ENCODE measurements around the gene ANO1.
"Not testable (repeated sequence)": the region's sequence is repeated elsewhere in the genome, so short reads cannot be mapped to it uniquely, and the experiment has no call there.

Gene ANO1

DNA sequence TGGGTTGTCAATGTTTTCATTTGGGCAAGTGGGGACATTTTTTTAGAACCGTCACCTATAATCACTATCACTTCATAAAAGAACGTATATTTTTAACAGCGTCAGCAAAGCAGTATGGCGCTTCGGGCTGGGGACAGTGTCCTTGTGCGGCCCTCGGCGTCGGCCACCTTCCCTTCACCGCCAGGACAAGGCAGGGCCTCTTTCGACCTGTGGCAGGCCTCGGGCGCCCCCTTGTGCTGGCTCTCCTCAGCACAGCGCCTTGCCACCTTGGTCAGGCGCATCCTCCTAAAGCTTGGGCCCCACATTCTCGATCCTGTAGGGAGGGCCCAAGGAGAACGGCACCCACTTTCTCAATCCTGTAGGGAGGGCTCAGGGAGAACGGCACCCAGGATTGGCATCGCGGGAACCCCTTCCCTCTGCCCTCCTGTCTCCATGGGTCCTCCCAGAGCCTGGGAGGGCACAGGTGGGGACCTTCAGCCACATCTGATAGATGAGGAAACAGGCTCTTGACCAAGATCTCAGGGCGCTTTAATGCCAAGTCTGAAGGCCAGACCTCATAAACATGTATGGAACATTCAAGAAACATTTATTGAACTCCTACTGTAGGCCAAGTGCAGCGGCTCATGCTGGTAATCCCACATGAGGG, 113.5 kb downstream of the ANO1 start:
- DNase-seq (ENCODE audit: low read depth in 2 of 2): peak; percentile 50 to 69

DNA sequence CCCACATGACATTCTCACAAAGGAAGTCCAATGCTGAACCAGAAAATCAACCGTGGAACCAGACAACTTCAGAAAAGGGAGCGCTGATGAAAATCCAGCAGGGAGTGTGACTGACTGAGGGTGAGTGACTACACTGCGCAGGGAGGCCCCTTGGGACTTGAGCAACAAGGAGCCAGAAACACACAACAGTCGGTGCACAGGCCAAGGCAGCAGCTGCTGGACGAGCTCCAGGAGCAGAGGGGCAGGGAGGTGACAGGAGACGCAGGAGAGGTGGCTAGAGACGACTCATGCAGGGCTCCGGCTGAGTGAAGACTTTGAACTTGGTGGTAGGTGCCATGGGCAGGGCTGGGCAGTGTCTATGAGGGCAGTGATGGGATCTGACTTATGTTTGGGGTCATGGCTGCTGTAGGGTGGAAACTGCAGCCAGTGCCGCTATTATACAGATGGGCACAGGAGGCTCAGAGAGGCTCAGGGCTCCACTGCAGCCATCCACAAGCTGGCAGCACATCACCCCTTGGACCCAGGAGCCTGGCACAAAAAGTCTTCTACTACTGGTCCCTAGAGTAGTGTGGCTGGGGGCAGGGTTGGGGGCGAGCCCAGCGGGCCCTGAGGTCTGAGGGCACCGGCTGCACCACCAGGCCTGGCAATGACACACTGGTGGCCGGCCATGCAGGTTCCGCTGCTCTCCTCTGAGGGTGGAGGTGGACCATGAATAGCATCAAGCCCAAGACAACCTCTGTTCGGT, 114.7 kb downstream of the ANO1 start:
- no peak for DNase-seq (ENCODE audit: low read depth in 2 of 2)

DNA sequence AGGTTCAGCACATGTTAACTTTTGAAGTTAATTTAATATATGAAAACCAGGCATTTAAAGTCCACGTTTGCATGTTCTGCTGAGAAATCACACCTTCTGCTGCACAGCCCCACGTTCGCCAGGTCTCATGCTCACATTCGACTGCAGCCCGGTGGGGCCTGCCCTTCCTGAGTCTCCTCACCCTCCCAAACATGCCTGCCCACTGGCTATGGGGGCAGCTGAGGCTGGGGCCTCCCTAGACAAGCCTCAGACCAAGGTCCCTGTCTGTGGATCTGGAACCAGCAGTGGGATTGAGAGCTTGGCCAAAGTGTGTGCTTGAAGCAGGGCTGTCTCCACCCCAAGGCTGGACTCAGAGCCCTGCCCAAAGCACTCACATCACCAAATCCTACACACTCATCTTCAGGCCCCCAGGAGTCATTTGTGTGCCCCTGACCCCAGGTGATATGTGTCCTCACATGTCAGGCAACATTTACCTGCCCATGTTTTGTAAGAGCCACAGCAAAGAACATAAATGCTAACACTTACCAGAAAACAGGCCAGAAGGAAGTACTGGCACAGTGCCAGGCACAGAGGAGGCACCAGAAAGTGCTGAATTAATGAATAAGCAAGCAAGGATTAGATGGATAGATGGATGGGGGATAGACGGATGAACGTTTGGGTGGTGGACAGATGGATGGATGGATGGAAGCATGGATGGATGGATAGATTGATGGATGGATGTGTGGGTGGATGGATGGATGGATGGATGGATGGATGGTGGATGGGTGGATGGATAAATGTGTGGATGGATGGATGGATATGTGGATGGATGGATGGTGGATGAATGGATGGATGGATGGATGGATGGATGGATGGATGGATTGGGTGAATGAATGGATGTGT, 115.5 kb downstream of the ANO1 start:
- no peak for DNase-seq (ENCODE audit: low read depth in 2 of 2)

DNA sequence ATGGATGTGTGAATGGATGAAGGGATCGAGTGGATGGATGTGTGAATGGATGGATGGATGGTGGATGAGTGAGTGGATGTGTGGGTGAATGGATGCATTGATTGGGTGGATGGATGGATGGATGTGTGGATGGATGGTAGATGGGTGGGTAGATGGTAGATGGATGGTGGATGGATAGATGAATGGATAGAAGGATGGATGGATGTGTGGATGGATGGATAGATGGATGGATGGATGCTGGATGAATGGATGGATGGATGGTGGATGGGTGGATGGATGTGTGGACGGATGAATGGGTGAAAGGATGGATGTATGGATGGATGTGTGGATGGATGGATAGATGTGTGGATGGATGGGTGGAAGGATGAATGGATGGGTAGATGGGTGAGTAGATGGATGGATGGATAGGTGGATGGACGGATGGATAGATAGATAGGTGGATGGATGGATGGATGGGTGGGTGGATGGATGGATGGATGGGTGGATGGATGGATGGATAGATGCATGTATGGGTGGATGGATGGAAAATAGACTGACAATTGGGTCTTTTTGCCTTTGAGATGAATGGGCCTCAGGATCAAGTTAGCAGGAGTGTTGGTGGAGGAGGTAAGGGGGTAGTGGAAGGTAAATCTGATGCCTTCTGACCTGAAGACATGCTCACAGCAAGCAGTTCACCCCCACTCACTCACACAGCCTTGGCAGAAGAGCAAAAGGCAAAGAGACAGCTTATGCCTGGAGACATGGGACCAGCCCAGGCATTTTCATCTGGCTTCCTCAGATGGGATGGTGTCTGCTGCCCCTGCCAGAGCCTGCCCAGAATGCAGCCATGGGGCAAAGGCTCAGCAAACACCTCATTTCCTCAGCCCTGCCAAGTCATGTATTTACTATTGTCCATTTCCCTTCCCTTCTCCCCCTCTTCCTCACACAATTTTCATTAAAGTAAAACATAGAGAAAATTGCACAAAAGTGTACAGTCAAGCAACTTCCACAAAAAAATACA, 117.0 kb downstream of the ANO1 start:
- DNase-seq (ENCODE audit: low read depth in 2 of 2): no peak

DNA sequence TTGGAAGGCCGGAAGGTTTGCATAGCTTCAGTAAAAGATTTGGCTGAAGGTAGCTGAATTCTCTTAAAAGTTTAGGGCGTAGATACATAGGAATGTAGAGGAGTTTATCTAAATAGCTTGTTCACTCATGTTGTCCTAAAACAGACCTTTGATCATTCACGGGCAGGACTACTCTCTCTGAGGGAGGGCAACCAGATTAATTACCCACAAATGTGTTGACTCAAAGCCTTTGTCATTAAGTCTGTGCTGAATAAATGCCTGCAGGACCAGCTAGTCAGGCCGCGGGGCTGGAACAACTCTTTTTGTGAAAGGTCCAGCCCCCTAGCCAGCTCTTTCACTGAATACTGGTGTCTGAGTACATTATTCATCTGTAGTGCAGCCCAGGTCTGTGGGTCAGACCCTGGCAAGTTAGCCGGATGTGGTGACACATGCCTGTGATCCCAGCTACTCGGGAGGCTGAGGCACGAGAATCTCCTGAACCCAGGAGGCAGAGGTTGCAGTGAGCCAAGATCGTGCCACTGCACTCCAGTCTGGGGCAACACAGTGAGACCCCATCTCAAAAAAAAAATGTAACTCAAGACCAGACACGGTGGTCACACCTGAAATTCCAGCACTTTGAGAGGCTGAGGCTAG, 122.2 kb downstream of the ANO1 start:
- DNase-seq (ENCODE audit: low read depth in 2 of 2): no peak

DNA sequence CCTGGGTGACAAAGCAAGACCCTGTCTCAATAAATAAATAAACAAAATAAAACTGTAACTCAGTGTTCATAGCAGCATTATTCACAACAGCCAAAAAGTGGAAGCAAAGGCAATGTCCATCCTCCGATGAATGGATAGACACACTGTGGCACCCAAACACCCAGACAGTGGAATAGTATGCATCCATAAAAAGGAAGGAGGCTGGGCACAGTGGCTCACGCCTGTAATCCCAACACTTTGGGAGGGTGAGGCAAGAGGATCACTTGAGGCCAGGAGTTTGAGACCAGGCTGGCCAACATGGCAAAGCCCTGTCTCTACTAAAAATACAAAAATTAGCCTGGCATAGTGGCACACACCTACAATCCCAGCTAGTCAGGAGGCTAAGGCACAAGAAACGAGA, 122.9 kb downstream of the ANO1 start:
- DNase-seq (ENCODE audit: low read depth in 2 of 2): not testable (repeated sequence)

DNA sequence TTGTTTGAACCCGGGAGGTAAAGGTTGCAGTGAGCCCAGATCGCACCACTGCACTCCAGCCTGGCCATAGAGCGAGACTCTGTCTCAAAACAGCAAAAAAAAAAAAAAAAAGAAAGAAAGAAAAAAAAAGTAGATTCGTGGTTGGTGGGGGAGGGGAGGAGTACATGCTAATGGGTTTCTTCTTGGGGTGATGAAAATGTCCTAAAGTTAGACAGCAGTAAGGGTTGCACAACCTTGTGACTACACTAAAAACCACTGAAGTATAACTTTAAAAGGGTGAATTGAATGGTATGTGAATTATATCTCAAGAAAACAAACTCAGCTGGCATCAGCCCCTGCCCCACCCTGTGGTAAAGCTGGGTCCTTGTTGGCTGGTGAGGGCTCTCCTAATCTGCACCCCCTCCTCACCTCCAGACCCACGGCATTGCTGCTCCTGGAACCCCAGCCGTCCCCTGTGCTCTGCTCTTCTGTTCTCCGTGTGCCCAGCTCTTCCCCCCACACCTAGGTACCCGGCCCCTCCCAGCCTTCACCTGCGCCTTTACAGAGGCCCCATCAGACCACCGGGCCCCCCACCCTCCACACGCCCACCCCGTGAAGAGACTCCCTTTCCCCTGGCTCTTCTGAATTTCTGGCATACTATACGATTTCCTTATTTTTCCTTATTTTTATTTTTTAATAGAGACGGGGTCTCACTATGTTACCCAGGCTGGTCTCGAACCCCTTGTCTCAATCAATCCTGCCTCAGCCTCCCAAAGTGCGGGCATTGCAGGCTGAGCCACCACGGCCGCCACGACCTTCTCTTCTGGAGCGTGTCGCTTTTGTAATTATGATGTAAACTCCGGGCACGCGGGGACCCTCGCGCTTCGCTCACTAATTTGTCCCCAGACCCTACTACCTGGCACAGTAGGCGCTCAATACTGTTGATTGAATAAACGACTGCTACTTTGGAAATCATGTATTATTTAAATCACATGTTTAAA, 124.1 kb downstream of the ANO1 start:
- no peak for DNase-seq (ENCODE audit: low read depth in 2 of 2)

DNA sequence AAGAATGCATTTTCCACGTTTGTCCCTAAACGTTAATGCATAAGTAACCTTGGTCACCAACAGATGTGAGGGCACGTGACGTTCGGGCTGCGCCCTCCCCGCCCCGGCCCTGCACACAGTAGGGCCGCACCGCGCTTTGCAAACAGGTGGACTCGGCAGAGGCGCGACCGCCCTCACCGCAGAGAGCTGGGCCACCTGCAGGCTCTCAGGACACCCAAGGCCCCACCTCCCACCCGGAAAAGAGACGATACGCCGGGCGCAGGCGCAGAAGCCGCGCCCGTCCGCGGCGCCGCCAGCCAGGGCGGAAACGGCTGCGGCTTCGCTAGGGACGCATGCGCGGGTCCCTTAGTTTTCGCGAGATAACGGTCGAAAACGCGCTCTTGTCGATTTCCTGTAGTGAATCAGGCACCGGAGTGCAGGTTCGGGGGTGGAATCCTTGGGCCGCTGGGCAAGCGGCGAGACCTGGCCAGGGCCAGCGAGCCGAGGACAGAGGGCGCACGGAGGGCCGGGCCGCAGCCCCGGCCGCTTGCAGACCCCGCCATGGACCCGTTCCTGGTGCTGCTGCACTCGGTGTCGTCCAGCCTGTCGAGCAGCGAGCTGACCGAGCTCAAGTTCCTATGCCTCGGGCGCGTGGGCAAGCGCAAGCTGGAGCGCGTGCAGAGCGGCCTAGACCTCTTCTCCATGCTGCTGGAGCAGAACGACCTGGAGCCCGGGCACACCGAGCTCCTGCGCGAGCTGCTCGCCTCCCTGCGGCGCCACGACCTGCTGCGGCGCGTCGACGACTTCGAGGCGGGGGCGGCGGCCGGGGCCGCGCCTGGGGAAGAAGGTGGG, 125.0 kb downstream of the ANO1 start, which contains the start of gene FADD:
Gene FADD, plus strand, starts transcription at position 377 of the 831 bp plus-strand sequence. Its CDS starts 164 bp downstream, at position 541.
- DNase-seq (ENCODE audit: low read depth in 2 of 2): peak; percentile 78 to 86

DNA sequence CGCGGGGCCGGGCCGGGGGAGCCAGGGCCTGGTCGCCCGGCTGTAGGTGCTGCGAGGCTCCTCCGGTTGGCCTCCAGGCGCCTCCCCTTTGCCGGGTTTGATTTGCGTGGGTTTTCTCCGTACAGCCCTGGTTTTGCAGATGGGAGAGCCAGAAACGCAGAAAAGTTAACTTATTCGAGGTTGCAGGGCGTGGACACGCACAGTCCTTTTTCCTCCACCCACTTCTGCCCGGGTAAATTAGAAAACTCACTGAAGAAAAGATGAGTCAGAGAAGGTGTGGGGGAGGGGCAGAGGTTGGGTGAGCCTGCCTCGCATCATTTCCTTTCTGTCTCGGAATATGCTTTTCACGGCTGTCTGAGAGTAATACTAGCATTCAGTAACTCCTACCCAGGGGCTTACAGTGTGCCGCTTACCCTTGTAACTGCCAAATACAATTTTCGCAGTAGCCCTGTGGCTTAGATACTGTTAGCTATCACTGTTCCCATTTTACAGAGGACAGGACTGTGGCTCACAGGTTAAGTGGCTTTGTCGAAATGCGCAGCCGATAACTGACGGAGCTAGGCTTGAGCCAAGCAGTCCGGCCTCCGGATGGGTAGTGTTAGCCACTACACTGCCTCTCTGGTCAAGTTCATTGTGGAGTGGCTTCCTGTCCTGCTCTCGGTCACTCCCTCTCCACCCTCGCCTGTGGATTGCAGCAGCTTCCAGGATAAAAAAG, 125.8 kb downstream of the ANO1 start:
- DNase-seq (ENCODE audit: low read depth in 2 of 2): peak; percentile 82 to 90

DNA sequence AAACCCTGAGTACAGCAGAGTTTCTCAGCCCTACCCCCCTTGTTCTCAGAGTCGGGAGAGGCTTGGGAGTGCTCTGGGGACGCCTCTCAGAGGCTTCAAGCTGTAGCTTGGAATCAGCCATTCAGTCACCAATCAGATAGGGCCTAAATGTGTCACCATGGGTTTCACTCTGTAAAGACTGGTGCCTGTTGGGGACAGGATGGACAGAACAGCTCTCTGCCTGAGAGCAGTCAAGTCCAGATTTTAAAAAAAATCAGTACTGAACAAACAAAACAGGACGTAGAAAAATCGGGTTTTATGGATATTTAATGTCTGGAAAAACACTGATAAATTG, 126.3 kb downstream of the ANO1 start:
- peak in 1 of 2 donors; percentile 6 for DNase-seq (ENCODE audit: low read depth in 2 of 2)

DNA sequence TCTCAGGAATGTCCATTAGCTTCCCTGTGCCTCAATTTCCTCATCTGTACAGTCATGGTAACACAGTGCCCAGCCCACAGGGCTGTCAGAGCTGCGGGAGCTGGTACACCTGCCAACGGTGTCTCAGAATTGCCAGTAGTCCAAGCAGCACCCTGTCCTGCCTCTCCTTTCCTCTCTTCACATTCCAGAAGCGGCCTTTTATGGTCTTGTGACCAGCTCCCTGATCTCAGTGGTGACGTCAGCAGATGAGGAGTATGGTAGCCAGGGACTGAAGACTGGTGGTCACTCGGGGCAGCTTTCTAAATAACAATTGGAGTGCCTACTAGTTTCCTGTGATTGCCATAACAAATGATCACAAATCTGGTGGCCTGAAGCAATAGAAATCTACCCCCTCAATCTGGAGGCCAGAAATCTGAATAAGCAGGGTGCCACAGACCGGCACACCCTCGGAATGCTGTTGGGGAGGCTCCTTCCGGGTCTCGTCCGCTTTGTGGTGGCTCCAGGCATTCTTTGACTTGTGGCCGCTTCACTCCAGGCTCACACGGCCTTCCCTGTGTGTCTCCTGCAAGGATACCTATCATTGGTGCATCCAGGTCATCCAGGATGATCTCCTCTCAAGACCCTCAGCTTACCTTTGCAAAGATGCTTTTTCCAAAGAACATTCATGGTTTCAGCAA, 127.1 kb downstream of the ANO1 start:
- DNase-seq (ENCODE audit: low read depth in 2 of 2): no peak

DNA sequence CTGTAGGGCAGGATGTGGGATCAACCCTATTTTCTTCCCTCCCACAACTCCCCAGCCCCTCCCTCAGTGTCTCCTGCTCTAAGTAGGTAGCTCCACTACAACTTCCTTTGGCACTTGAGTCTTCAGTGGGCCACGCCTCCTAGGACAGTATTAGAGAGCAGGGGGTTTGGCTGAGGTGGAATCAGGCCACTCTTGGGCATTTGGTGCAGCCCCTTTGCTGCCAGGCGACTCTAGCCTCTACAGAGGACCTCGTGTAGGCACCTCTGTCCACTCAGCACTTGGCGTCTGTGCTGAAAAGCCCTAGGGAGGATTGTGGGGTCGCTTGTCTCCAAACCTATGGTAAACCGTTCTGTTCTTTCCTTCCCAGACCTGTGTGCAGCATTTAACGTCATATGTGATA, 127.6 kb downstream of the ANO1 start:
- DNase-seq (ENCODE audit: low read depth in 2 of 2): no peak

DNA sequence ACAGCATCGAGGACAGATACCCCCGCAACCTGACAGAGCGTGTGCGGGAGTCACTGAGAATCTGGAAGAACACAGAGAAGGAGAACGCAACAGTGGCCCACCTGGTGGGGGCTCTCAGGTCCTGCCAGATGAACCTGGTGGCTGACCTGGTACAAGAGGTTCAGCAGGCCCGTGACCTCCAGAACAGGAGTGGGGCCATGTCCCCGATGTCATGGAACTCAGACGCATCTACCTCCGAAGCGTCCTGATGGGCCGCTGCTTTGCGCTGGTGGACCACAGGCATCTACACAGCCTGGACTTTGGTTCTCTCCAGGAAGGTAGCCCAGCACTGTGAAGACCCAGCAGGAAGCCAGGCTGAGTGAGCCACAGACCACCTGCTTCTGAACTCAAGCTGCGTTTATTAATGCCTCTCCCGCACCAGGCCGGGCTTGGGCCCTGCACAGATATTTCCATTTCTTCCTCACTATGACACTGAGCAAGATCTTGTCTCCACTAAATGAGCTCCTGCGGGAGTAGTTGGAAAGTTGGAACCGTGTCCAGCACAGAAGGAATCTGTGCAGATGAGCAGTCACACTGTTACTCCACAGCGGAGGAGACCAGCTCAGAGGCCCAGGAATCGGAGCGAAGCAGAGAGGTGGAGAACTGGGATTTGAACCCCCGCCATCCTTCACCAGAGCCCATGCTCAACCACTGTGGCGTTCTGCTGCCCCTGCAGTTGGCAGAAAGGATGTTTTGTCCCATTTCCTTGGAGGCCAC, 128.3 kb downstream of the ANO1 start:
- no peak for DNase-seq (ENCODE audit: low read depth in 2 of 2)

DNA sequence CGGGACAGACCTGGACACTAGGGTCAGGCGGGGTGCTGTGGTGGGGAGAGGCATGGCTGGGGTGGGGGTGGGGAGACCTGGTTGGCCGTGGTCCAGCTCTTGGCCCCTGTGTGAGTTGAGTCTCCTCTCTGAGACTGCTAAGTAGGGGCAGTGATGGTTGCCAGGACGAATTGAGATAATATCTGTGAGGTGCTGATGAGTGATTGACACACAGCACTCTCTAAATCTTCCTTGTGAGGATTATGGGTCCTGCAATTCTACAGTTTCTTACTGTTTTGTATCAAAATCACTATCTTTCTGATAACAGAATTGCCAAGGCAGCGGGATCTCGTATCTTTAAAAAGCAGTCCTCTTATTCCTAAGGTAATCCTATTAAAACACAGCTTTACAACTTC, 128.9 kb downstream of the ANO1 start:
- DNase-seq (ENCODE audit: low read depth in 2 of 2): no peak

DNA sequence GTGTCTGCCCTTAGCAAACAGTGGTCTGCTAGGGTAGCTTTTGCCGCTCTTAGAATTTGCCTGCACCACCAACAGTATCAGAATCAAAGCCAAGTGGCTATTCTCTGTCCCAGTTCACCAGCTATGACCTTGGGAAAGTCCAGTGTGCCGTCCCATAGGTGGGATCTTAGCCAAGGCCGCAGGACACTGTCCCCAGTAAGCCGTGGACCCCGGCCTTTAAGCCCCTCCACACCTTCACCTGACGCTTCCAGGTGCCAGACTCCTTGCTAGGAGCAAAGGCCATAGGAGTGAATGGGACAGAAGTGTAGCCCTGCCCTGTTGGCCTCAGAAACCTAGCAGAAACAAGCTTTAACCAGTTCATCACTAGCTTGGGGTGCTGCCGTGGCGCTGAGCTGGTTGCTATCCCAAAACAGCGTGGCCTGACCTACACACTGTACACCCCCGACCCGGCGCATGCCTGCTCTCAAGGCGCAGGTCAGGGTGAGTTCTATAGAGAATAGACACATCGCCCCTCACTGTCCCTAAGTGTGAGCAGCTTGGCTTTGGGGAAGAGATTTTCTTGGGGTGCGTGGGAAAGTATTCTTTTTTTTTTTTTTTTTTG, 129.5 kb downstream of the ANO1 start:
- DNase-seq (ENCODE audit: low read depth in 2 of 2): no peak

DNA sequence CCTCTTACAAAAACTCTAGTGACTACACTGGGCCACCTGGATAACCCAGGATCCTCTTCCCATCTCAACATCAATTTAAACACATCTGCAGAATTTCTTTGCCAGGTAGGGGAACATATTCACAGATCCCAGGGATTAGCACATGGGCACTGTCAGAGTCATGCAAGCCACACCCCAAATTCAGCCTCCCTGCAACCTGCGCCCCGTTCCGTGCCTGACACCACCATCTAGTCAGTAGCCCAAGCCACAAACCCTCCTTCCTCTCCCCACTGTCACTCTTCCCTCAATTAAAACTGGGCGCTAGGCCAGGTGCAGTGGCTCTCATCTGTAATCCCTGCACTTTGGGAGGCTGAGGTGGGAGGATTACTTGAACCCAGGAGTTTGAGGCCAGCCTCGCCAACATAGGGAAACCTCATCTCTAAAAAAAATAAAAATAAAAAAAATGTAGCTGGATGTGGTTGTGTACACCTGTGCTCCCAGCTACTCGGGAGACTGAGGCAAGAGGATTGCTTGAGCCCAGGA, 131.3 kb downstream of the ANO1 start:
- no peak for DNase-seq (ENCODE audit: low read depth in 2 of 2)

Measured in stimulated activated CD4-positive, alpha-beta T cell treated with anti-CD3 and anti-CD28 coated beads, Interleukin-4, amount 100 ng/mL, for 48 hours (primary cell).